Activated T-helper 1 cell treated with anti-CD3 and anti-CD28 coated beads, Interleukin-12 subunit alpha, Interleukin-12 subunit beta, Interleukin-2, Interleukin-4 antibody, amounts not matched to agents 30 ng/mL and 10 ng/mL and 1 ng/mL, durations not matched to agents 14 hours and 24 hours and 36 hours (primary cell): ENCODE results near the gene HOATZ. TPM values are rescaled to one million over a fixed set of nuclear protein-coding genes. Genes with fewer than 3 reads are reported as not detected.

ENCODE experiments used
- DNase-seq: peaks from one replicate; pipeline ENCODE4 v3.0.0; 2021; ENCODE audit warnings: low spot score
- H3K27ac Mint-ChIP-seq: one replicate; pipeline ENCODE4 v1.8.0; 2021; ENCODE audit warnings: mild to moderate bottlenecking, mixed read lengths
- H3K27me3 Mint-ChIP-seq: one replicate; pipeline ENCODE4 v1.8.0; 2022; ENCODE audit warnings: mild to moderate bottlenecking, moderate library complexity, mixed read lengths; ENCODE audit not compliant: insufficient read depth
- H3K36me3 Mint-ChIP-seq: one replicate; pipeline ENCODE4 v1.8.0; 2021; ENCODE audit warnings: low read depth, mixed read lengths
- H3K4me1 Mint-ChIP-seq: one replicate; pipeline ENCODE4 v1.8.0; 2021; ENCODE audit warnings: low read depth, mixed read lengths
- H3K4me3 Mint-ChIP-seq: one replicate; pipeline ENCODE4 v1.8.0; 2021; ENCODE audit warnings: mild to moderate bottlenecking, moderate library complexity, mixed read lengths
- H3K9me3 Mint-ChIP-seq: one replicate; pipeline ENCODE4 v1.8.0; 2021; ENCODE audit warnings: mixed read lengths
- intact Hi-C: fragments of 100-400 bp; cut with micrococcal nuclease; formaldehyde crosslinking; loops from one replicate; pipeline ENCODE4 v1.15.1; 2024
- total RNA-seq: library from RNA; stranded (reverse); gene quantifications from 2 replicates; pipeline ENCODE4 v1.2.3, GENCODE V29; 2022

HOATZ gene
- total RNA-seq, 1 donor from 2014 or later = not detected

GRCh38 chr11:111525456-111525855 is 10.9 kb downstream of the HOATZ start:
- H3K27ac Mint-ChIP-seq = peak overlapping the region; percentile 11
- no peaks in the 10 kb centered on the region for H3K27me3 Mint-ChIP-seq
- peaks cover 47% of the 10 kb centered on the region for H3K4me1 Mint-ChIP-seq
- no peak for DNase-seq
- peaks cover 2% of the 10 kb centered on the region for H3K36me3 Mint-ChIP-seq
- H3K4me3 Mint-ChIP-seq = no peak overlapping the region
- intact Hi-C loops = loop anchor here (5.0 kb wide), 1 partner anchor 412 kb away; the partner anchor contains the start of gene DIXDC1
- H3K9me3 Mint-ChIP-seq = no peaks in the 10 kb centered on the region

GRCh38 chr11:111526501-111526900 is 11.9 kb downstream of the HOATZ start:
- intact Hi-C loops = loop anchor here (1.0 to 5.0 kb wide), 2 partner anchors 147 to 411 kb away; partner anchors contain the start of genes DIXDC1 and POU2AF1
- Mint-ChIP-seq H3K27ac (peak overlapping the region; percentile 24), H3K9me3 (no peaks in the 10 kb centered on the region), H3K27me3 (no peaks in the 10 kb centered on the region), H3K36me3 (peaks cover 2% of the 10 kb centered on the region), H3K4me3 (no peak overlapping the region), H3K4me1 (peaks cover 43% of the 10 kb centered on the region)
- DNase-seq = no peak

- no peak overlapping the region for H3K4me3 Mint-ChIP-seq
- no peaks in the 10 kb centered on the region for H3K27me3 Mint-ChIP-seq
- H3K27ac Mint-ChIP-seq = no peak overlapping the region
- intact Hi-C loops = loop anchor here (5.0 kb wide), 1 partner anchor 410 kb away; the partner anchor contains the start of gene DIXDC1
- H3K36me3 Mint-ChIP-seq = peaks cover 2% of the 10 kb centered on the region
- H3K4me1 Mint-ChIP-seq = peaks cover 51% of the 10 kb centered on the region
- no peak for DNase-seq
- H3K9me3 Mint-ChIP-seq = no peaks in the 10 kb centered on the region
These were observed 12.7 kb downstream of the HOATZ start for GRCh38 chr11:111527279-111527678.

- intact Hi-C loops = loop anchor here (5.0 kb wide), 1 partner anchor 409 kb away; the partner anchor contains the start of gene DIXDC1
- no peak for DNase-seq
- Mint-ChIP-seq H3K4me1 (peaks cover 51% of the 10 kb centered on the region), H3K27me3 (no peaks in the 10 kb centered on the region), H3K9me3 (no peaks in the 10 kb centered on the region), H3K4me3 (no peak overlapping the region), H3K27ac (peak overlapping the region; percentile 71), H3K36me3 (peaks cover 2% of the 10 kb centered on the region)
These were observed 14.0 kb downstream of the HOATZ start for GRCh38 chr11:111528557-111528956.

GRCh38 chr11:111530091-111530490 is 15.5 kb downstream of the HOATZ start:
- Mint-ChIP-seq H3K4me3 (no peak overlapping the region), H3K4me1 (peaks cover 43% of the 10 kb centered on the region)

GRCh38 chr11:111531136-111531535 is 16.6 kb downstream of the HOATZ start:
- intact Hi-C loops = loop anchor here (1.0 to 10.0 kb wide), 7 partner anchors 8 to 1454 kb away; partner anchors contain the start of genes POU2AF1 and SIK2
- no peak overlapping the region for H3K27ac Mint-ChIP-seq
- H3K27me3 Mint-ChIP-seq = peaks cover 9% of the 10 kb centered on the region
- no peak for DNase-seq
- H3K9me3 Mint-ChIP-seq = no peaks in the 10 kb centered on the region
- no peak overlapping the region for H3K4me3 Mint-ChIP-seq
- H3K36me3 Mint-ChIP-seq = peaks cover 2% of the 10 kb centered on the region
- H3K4me1 Mint-ChIP-seq = peaks cover 33% of the 10 kb centered on the region

More at GRCh38 chr11:111530091-111530490, 15.5 kb downstream of the HOATZ start:
- peaks cover 2% of the 10 kb centered on the region for H3K36me3 Mint-ChIP-seq
- H3K27me3 Mint-ChIP-seq = peaks cover 2% of the 10 kb centered on the region
- no peak overlapping the region for H3K27ac Mint-ChIP-seq
- intact Hi-C loops = loop anchor here (2.0 to 10.0 kb wide), 5 partner anchors 72 to 1453 kb away; partner anchors contain the start of genes POU2AF1 and SIK2
- no peak for DNase-seq
- H3K9me3 Mint-ChIP-seq = no peaks in the 10 kb centered on the region

- Mint-ChIP-seq H3K27ac (peak overlapping the region; percentile 56), H3K4me3 (no peak overlapping the region), H3K27me3 (peaks cover 14% of the 10 kb centered on the region), H3K9me3 (no peaks in the 10 kb centered on the region), H3K4me1 (peaks cover 31% of the 10 kb centered on the region), H3K36me3 (no peaks in the 10 kb centered on the region)
- intact Hi-C loops = loop anchor here (1.0 to 10.0 kb wide), 7 partner anchors 7 to 1455 kb away; partner anchors contain the start of genes POU2AF1 and SIK2
- DNase-seq = peak; percentile 52
These were observed 17.2 kb downstream of the HOATZ start for GRCh38 chr11:111531687-111532364.

GRCh38 chr11:111532365-111532709 is 17.8 kb downstream of the HOATZ start:
- Mint-ChIP-seq H3K27me3 (peaks cover 19% of the 10 kb centered on the region), H3K27ac (peak overlapping the region; percentile 56), H3K36me3 (no peaks in the 10 kb centered on the region), H3K4me1 (peaks cover 37% of the 10 kb centered on the region), H3K9me3 (no peaks in the 10 kb centered on the region), H3K4me3 (no peak overlapping the region)
- intact Hi-C loops = loop anchor here (5.0 to 10.0 kb wide), 4 partner anchors 70 to 1455 kb away; partner anchors contain the start of gene SIK2
- no peak for DNase-seq

- no peak for DNase-seq
- H3K27ac Mint-ChIP-seq = no peak overlapping the region
- H3K4me1 Mint-ChIP-seq = peaks cover 47% of the 10 kb centered on the region
- peaks cover 6% of the 10 kb centered on the region for H3K9me3 Mint-ChIP-seq
- peaks cover 29% of the 10 kb centered on the region for H3K27me3 Mint-ChIP-seq
- peaks cover 11% of the 10 kb centered on the region for H3K36me3 Mint-ChIP-seq
- intact Hi-C loops = loop anchor here (10.0 kb wide), 2 partner anchors 1080 to 1190 kb away; no protein-coding TSS in a partner anchor
- H3K4me3 Mint-ChIP-seq = no peak overlapping the region
These were observed 20.7 kb downstream of the HOATZ start for GRCh38 chr11:111535281-111535680.

GRCh38 chr11:111537336-111537860 is 22.8 kb downstream of the HOATZ start:
- H3K9me3 Mint-ChIP-seq = peaks cover 6% of the 10 kb centered on the region
- intact Hi-C loops = loop anchor here (10.0 kb wide), 2 partner anchors 1083 to 1193 kb away; no protein-coding TSS in a partner anchor
- peaks cover 39% of the 10 kb centered on the region for H3K27me3 Mint-ChIP-seq
- peaks cover 11% of the 10 kb centered on the region for H3K36me3 Mint-ChIP-seq
- no peak overlapping the region for H3K4me3 Mint-ChIP-seq
- H3K27ac Mint-ChIP-seq = no peak overlapping the region
- H3K4me1 Mint-ChIP-seq = peaks cover 45% of the 10 kb centered on the region
- no peak for DNase-seq

GRCh38 chr11:111538407-111539114 is 24.0 kb downstream of the HOATZ start:
- H3K9me3 Mint-ChIP-seq = peaks cover 6% of the 10 kb centered on the region
- intact Hi-C loops = loop anchor here (1.0 to 10.0 kb wide), 5 partner anchors 7 to 1194 kb away; partner anchors contain the start of gene BTG4
- H3K36me3 Mint-ChIP-seq = peaks cover 11% of the 10 kb centered on the region
- peak overlapping the region; percentile 84 for H3K27ac Mint-ChIP-seq
- H3K27me3 Mint-ChIP-seq = peaks cover 50% of the 10 kb centered on the region
- peaks cover 48% of the 10 kb centered on the region for H3K4me1 Mint-ChIP-seq
- DNase-seq = no peak
- peak overlapping the region; percentile 38 for H3K4me3 Mint-ChIP-seq

GRCh38 chr11:111539426-111540113 is 25.0 kb downstream of the HOATZ start:
- peaks cover 6% of the 10 kb centered on the region for H3K9me3 Mint-ChIP-seq
- H3K4me3 Mint-ChIP-seq = peak overlapping the region; percentile 65
- no peak for DNase-seq
- peaks cover 48% of the 10 kb centered on the region for H3K4me1 Mint-ChIP-seq
- intact Hi-C loops = loop anchor here (1.0 to 10.0 kb wide), 5 partner anchors 8 to 1195 kb away; partner anchors contain the start of gene BTG4
- H3K27me3 Mint-ChIP-seq = peaks cover 56% of the 10 kb centered on the region
- H3K36me3 Mint-ChIP-seq = peaks cover 14% of the 10 kb centered on the region
- peak overlapping the region; percentile 84 for H3K27ac Mint-ChIP-seq
